ENCODE measurements around the gene DDN. TPM values are rescaled to one million over a fixed set of nuclear protein-coding genes. Genes with fewer than 3 reads are reported as not detected.

Gene DDN
- total RNA-seq, 1 experiment from 2014 or later = 0.35 TPM

DNA sequence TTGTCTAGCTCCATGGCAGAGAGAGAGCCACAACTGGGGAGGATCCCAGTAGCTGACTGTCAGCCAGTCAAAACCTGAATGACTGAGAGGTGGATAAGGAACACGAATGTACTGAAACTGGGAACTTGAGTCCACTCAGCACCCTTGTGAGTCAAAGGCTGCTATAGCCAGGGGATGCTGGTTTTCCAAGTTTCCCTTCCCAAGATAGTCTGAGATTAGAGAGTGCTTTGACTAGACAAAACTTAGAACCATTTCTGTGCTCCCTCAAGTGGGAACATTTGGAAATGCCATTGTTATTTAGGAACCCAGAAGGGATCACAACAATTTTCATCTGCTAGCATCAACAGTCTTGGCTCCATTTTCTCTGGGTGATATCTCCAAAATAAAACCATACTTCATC is 15.4 kb upstream of the DDN start:
- Histone ChIP-seq H3T11ph (ENCODE audit: low read length) (no peak overlapping the region), H3K9me3 (ENCODE audit: control insufficient read depth, low read depth, low read length) (no peaks in the 10 kb centered on the region), H4K91ac (ENCODE audit: insufficient read length, low read depth, low read length) (no peak overlapping the region), H3K4ac (ENCODE audit: low read depth, low read length) (no peak overlapping the region), H3K23ac (ENCODE audit: insufficient read length, low read depth, low read length) (no peak overlapping the region), H2AK5ac (ENCODE audit: insufficient read length, low read length) (no peak overlapping the region), H3K4me1 (ENCODE audit: insufficient read depth, low read length) (no peaks in the 10 kb centered on the region), H4K20me1 (ENCODE audit: control insufficient read depth, insufficient read depth, insufficient read length) (no peaks in the 10 kb centered on the region), H3K23me2 (ENCODE audit: insufficient read length, low read depth, low read length, poor library complexity, severe bottlenecking) (peaks cover 9% of the 10 kb centered on the region), H2BK12ac (ENCODE audit: insufficient read length, low read depth, low read length) (no peak overlapping the region), H2BK5ac (ENCODE audit: insufficient read length, low read length) (no peak overlapping the region), H3K27ac (ENCODE audit: insufficient read length, low read depth, low read length) (no peak overlapping the region), H4K5ac (ENCODE audit: insufficient read length, low read depth, low read length) (no peak overlapping the region), H3K9ac (ENCODE audit: extremely low read depth, insufficient read length, low read length) (no peak overlapping the region), H4K8ac (replicated peaks; ENCODE audit: insufficient read length, low read depth, low read length) (no peak overlapping the region), H3K79me1 (ENCODE audit: insufficient read depth, low read depth, low read length, poor library complexity, severe bottlenecking) (peaks cover 3% of the 10 kb centered on the region), H2BK20ac (ENCODE audit: low read depth, low read length, poor library complexity, severe bottlenecking) (no peak overlapping the region), H3K18ac (ENCODE audit: insufficient read length, low read depth, low read length) (no peak overlapping the region), H3K79me2 (ENCODE audit: insufficient read depth, low read length) (no peaks in the 10 kb centered on the region), H2AFZ (ENCODE audit: low read length) (no peak overlapping the region), H2BK15ac (ENCODE audit: low read depth, low read length) (no peak overlapping the region), H3K56ac (ENCODE audit: insufficient read length, low read depth, low read length) (no peak overlapping the region), H3K27me3 (ENCODE audit: insufficient read depth, low read length) (no peaks in the 10 kb centered on the region), H3K14ac (ENCODE audit: insufficient read depth, low read length) (no peak overlapping the region), H3K4me2 (ENCODE audit: insufficient read depth, insufficient read length, low read length) (no peak overlapping the region), H2BK120ac (ENCODE audit: low read depth, low read length, poor library complexity, severe bottlenecking) (no peak overlapping the region)
- TF ChIP-seq, protein P1, sequence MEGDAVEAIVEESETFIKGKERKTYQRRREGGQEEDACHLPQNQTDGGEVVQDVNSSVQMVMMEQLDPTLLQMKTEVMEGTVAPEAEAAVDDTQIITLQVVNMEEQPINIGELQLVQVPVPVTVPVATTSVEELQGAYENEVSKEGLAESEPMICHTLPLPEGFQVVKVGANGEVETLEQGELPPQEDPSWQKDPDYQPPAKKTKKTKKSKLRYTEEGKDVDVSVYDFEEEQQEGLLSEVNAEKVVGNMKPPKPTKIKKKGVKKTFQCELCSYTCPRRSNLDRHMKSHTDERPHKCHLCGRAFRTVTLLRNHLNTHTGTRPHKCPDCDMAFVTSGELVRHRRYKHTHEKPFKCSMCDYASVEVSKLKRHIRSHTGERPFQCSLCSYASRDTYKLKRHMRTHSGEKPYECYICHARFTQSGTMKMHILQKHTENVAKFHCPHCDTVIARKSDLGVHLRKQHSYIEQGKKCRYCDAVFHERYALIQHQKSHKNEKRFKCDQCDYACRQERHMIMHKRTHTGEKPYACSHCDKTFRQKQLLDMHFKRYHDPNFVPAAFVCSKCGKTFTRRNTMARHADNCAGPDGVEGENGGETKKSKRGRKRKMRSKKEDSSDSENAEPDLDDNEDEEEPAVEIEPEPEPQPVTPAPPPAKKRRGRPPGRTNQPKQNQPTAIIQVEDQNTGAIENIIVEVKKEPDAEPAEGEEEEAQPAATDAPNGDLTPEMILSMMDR (conservative IDR thresholded peaks at IDR 0.05) = no peak; the same call in 2 of the 3 replicates
- no peaks in the 10 kb centered on the region; the same call in 1 of the 2 replicates for H3K27me3 Mint-ChIP-seq (ENCODE audit: low read depth)
- no peaks in the 10 kb centered on the region for H3K9me3 Mint-ChIP-seq
- no peak overlapping the region for H3K27ac Mint-ChIP-seq
- H3K4me3 Mint-ChIP-seq = no peak overlapping the region
- WGBS (ENCODE audit: extremely low coverage, insufficient read length, low lambda C conversion rate) = no CpG with 5 or more reads among the region's 1 CpG
- H3K36me3 Mint-ChIP-seq (ENCODE audit: insufficient read depth in 1 of 3, low read depth in 3 of 3) = peaks cover 0 to 6% (median 2%) of the 10 kb centered on the region in 3 experiments; a peak in 3 of 7 replicates
- DNase-seq = no peak
- peaks cover 10 to 11% of the 10 kb centered on the region in 2 experiments for H3K4me1 Mint-ChIP-seq
